Measurements from ENCODE around the gene SUSD6.
"Not testable (repeated sequence)": the region's sequence is repeated elsewhere in the genome, so short reads cannot be mapped to it uniquely, and the experiment has no call there.

SUSD6 gene

DNA sequence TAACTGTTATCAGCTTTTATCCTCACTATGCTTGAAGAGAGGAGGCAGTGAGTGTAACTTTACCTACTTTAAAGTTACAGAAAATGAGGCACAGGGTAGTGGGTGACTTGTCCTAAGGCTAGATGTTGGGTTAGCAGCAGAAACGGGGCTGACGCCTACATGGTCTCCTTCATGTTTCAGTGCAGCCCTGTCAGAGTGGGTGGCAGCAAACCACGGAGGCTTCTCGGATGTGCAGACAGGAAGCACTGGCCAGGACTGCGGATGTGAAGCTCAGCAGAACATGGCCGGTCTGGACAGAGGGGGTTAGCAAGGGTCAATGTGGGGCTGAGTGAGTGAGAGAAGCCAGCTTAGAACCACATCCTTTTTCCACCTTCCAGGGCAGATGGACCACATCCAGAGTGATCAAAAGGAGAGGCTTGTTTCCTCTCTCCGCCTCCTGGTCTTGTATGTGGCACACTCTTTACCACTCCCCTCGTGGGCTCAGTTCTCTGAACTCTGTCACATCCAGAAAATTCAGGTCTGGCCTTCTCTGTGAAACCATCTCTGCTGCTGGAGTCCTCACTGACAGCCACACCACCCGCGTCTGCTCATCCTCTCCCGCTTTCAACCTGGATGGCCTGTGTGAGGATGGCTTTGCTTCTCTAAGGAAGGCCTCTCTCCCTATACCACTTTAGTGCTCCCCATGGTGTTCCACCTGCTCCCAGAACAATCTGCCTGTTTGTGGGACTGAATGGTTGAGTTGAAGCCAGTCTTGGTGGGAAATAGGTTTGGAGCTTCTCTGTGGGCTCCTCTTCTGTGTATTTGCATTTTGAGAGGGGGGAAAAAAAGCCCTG lies 14.1 kb downstream of the SUSD6 start:
- DNase-seq, result no peak

- DNase-seq, result no peak
Observed at GRCh38 chr14:69626132-69626500, 14.7 kb downstream of the SUSD6 start.

DNA sequence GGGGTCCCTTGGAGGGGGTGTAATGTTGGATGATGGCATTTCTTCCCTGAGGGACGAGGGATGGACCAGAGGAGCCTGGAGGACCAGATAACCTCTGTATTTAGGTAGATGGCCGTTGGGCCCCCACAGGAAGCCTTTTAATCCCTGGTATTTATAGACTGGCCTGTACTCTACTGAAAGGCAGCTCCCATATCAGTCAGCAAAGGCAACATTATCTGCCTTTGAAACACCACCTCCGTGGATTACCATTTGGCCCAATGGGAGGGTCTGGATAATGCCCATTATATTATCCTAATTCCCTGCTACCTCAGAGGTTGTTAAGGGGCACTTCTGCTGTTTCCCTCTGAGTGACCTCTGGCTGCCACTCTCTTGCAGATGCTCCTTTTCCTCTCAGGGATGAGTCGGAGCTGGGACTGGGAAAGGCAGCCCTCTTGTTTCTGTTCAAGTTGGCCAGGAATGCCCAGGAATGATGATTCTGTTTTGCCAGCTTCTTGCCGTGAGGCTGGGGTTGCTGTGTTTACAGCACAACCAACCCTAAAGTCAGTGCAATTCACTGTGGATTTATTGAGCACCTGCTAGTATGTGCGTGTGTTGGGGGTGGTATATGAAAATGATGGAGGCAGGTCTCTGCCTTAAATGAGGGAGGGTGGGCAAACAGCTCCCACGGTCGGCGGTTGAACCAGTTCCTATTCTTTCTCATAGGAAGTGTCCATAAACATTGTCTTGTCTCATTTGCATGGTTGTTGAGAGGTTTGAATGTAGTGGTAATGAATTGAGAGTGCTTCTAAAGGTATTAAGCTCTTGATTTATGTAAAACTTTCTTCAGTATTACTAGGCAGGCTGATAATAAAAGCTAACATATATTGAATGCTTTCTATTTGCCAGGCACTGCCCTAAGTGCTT lies 18.1 kb downstream of the SUSD6 start:
- no peak for DNase-seq

DNA sequence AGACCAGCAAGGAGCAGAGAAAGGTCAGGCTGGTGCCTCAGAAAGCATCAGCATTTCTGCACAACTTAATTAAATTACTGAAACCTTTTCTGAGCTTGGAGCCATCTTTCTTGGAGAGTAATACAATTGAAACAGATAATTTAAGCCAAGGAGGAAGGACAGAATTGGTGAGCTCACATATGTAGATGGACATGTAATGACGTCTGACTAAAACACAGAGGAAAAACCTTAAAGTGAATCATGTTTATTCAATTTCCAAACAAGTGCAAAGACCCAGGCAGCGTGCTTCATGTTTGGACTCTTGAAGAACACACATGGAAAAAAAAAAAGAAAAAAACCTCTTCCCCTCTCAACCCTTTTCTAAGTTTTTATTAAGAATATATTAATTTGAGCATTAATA lies 19.0 kb downstream of the SUSD6 start:
- DNase-seq, result no peak

- DNase-seq, result no peak
Observed at GRCh38 chr14:69631509-69631908, 20.1 kb downstream of the SUSD6 start.

DNA sequence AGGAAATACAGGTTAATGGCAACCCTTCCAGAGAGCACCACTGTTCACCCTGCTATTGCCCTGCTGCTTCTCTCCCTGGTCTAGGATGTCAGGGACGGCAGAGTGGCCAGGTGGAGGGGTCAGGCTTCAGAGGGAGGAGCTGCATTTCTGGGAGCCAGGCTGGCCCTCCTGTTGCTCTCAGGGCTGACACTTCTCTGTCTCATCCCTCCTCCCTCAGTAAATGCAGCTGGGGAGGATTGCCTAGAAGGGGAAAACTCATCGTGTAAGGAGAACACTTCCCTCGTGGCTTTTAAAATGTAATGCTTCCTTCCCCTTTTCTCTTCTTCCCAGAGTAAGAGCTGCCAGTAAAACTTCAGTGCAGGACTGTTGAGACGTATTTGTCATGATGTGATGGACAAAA lies 20.8 kb downstream of the SUSD6 start:
- no peak for DNase-seq

GRCh38 chr14:69632593-69633151 lies 21.3 kb downstream of the SUSD6 start:
- DNase-seq, result no peak

GRCh38 chr14:69633238-69633637 lies 21.8 kb downstream of the SUSD6 start:
- DNase-seq, result no peak

- DNase-seq, result no peak
Observed at GRCh38 chr14:69635981-69636639, 24.7 kb downstream of the SUSD6 start.

- DNase-seq, result no peak
Observed at GRCh38 chr14:69636718-69637480, 25.5 kb downstream of the SUSD6 start.

- no peak for DNase-seq
Observed at GRCh38 chr14:69637503-69638031, 26.2 kb downstream of the SUSD6 start.

DNA sequence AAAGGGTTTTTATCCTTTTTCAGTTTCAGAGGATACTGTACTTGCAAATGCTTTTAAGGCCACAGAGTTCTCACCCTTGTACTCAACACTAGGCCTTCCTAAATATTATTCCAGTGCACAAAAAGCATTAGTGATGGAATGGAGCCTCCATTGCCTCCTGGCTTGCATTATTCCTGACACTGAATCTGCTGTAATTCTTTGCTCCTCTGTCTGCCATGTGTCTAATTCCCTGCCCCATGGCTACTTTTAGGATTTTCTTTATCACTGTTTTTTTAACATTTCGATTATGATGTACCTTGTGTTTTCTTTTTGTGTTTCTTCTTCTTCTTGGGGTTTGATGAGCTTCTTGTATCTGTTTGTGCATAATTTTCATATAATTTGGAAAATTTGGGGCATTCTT lies 29.5 kb downstream of the SUSD6 start:
- DNase-seq, result no peak

DNA sequence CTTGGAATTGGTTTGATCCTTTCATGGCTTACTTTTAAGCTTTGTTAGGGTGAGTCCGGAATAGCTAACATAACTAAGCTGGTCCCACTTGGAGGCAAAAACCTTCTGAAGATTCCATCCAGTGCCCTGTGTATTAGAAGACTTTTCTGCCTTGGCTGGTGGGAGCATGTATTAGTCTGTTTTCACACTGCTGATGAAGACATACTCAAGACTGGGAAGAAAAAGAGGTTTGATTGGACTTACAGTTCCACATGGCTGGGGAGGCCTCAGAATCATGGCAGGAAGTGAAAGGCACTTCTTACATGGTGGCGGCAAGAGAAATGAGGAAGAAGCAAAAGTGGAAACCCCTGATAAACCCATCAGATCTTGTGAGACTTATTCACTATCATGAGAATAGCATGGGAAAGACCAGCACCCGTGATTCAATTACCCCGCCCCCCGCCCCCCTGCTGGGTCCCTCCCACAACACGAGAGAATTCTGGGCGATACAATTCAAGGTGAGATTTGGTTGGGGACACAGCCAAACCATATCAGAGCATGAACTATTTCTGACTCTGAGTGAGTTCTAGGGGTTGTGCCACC lies 30.9 kb downstream of the SUSD6 start:
- not testable (repeated sequence) for DNase-seq

DNA sequence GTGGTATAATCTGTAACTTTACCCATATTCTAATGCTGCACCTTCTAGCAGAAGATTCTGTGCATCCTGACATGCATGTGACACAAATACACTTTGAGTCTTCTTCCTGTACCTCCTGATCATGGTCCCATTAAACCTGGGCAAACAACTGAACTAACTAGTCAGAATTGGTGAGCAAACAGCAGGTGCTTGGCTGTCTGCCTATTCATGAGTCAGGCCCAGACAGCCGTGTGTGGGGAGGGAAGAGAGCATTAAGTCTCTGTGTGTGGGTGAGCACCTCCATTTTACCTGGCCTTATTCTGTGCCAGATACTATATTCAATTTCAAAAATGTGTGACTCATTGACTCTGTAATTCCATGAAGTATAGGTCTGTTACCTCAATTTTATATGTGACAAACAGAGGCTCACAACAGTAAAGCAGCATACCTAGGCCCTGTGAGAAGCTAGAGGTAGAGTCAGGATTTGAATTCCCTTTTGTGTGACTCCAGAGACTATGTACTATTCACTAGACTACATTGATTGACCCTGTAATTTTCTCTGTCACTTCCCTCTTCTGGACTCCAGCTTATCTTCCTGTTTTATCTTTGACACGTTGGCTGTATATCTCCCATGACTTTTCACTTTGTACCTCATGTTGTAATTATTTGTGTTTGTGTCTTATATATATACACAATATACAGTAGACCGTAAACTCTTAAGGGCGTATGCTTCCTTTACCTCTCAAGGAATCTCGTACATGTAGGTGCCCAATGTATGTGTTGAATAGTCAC lies 32.2 kb downstream of the SUSD6 start:
- peak; percentile 93 for DNase-seq

- no peak for DNase-seq
Observed at GRCh38 chr14:69644814-69645213, 33.4 kb downstream of the SUSD6 start.

GRCh38 chr14:69647213-69647612 lies 35.8 kb downstream of the SUSD6 start:
- no peak for DNase-seq

GRCh38 chr14:69647642-69648041 lies 36.2 kb downstream of the SUSD6 start:
- not testable (repeated sequence) for DNase-seq

GRCh38 chr14:69648480-69649451 lies 37.4 kb downstream of the SUSD6 start:
- peak; percentile 66 for DNase-seq

DNA sequence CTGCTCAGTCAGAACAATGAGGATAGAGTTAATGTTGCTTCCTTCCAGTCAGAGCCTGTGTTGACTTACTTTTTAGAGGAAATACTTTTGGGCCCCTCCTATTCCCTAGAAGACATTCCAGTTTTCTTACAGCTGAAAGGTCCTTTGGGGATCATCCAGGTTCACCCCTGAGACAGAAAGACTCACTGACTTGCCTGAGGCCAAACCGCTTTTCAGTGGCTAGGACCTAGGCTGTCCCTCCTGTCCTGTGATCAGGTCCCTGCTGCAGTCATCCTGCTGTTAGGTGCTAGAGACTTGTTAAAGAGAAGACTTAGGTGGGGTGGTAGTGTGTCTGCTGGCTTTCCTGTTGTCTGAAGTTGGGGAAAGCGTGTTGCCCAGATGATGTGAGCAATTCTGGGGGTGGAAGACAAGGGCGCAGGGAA lies 39.6 kb downstream of the SUSD6 start:
- no peak for DNase-seq

GRCh38 chr14:69651664-69652063 lies 40.3 kb downstream of the SUSD6 start:
- no peak for DNase-seq
